GM19193 (cell line): ENCODE data around the gene SLC2A1.

ENCODE experiments used
- POLR2A ChIP-seq: IDR thresholded peaks from 4 replicates; pipeline ENCODE4 v1.6.1; 2011; ENCODE audit not compliant: insufficient read depth, insufficient read length; ENCODE audit errors: extremely low read depth

Gene SLC2A1

GRCh38 chr1:42924082-42924850 lies 34.4 kb downstream of the SLC2A1 start:
- TF ChIP-seq POLR2A = peak; percentile 87

GRCh38 chr1:42923367-42924081 lies 35.1 kb downstream of the SLC2A1 start:
- TF ChIP-seq POLR2A = no peak

- no peak for TF ChIP-seq POLR2A
These were observed 35.8 kb downstream of the SLC2A1 start for GRCh38 chr1:42922687-42923366.

- TF ChIP-seq POLR2A = no peak
These were observed 36.9 kb downstream of the SLC2A1 start for GRCh38 chr1:42921769-42922168.

GRCh38 chr1:42917241-42917495 lies 41.5 kb downstream of the SLC2A1 start:
- no peak for TF ChIP-seq POLR2A

- TF ChIP-seq POLR2A = no peak
These were observed 43.2 kb downstream of the SLC2A1 start for GRCh38 chr1:42915456-42915855.

- no peak for TF ChIP-seq POLR2A
These were observed 44.5 kb downstream of the SLC2A1 start for GRCh38 chr1:42914092-42914627.

- no peak for TF ChIP-seq POLR2A
These were observed 45.1 kb downstream of the SLC2A1 start for GRCh38 chr1:42913426-42914091.

GRCh38 chr1:42910985-42911384 lies 47.7 kb downstream of the SLC2A1 start:
- TF ChIP-seq POLR2A = no peak

- no peak for TF ChIP-seq POLR2A
These were observed 50.6 kb downstream of the SLC2A1 start for GRCh38 chr1:42908046-42908445.

GRCh38 chr1:42904434-42904833 lies 54.2 kb downstream of the SLC2A1 start:
- TF ChIP-seq POLR2A = no peak

GRCh38 chr1:42891465-42892138 lies 67.1 kb downstream of the SLC2A1 start:
- no peak for TF ChIP-seq POLR2A

GRCh38 chr1:42889264-42889663 lies 69.4 kb downstream of the SLC2A1 start:
- no peak for TF ChIP-seq POLR2A

GRCh38 chr1:42888013-42888633 lies 70.5 kb downstream of the SLC2A1 start:
- no peak for TF ChIP-seq POLR2A

GRCh38 chr1:42887366-42887765 lies 71.3 kb downstream of the SLC2A1 start:
- TF ChIP-seq POLR2A = no peak

GRCh38 chr1:42886800-42887199 lies 71.9 kb downstream of the SLC2A1 start:
- TF ChIP-seq POLR2A = no peak
